Common myeloid progenitor, CD34-positive (primary cell): ENCODE results near the gene CEACAM8.

Experiments
- CTCF ChIA-PET: fragments of 350-600 bp; sonication (Branson Sonifier 250); formaldehyde crosslinking; loops from one replicate; lab custom pipeline; 2021; ENCODE audit warnings: antibody characterized with exemption; lab: Charles Lee
- POLR2A ChIA-PET: fragments of 350-600 bp; sonication (Branson Sonifier 250); formaldehyde crosslinking; loops from one replicate; lab custom pipeline; 2021; ENCODE audit warnings: antibody characterized with exemption; lab: Charles Lee
- DNase-seq, 3 donors: peaks; one replicate each; pipeline versions ENCODE4 v3.0.0 to v3.0.0-alpha.2; 2013
- H3K27ac ChIP-seq, 2 experiments: 1 replicate in 1 of 2; 2 replicates in 1 of 2; pipeline ENCODE4 v1.7.0; 2013; ENCODE audit warnings: inconsistent platforms in 2 of 2, low read length in 2 of 2, mild to moderate bottlenecking in 2 of 2, low read depth in 1 of 2, moderate library complexity in 1 of 2; ENCODE audit not compliant: severe bottlenecking in 2 of 2, insufficient read depth in 1 of 2, poor library complexity in 1 of 2
- H3K27me3 ChIP-seq, 5 experiments: replicated peaks in 2 of 5; 1 replicate in 3 of 5; 2 replicates in 2 of 5; pipeline versions ENCODE4 v1.6.1 to v1.7.0; 2013; ENCODE audit warnings: low read length in 4 of 5, mild to moderate bottlenecking in 2 of 5, moderate library complexity in 2 of 5, inconsistent platforms in 1 of 5; ENCODE audit not compliant: insufficient read depth in 5 of 5, control insufficient read depth in 4 of 5
- H3K36me3 ChIP-seq, 4 experiments: 1 replicate in 2 of 4; 2 replicates in 2 of 4; pipeline versions ENCODE4 v1.6.1 to v1.7.0; 2013; ENCODE audit warnings: low read length in 3 of 4, control low read depth in 1 of 4, mild to moderate bottlenecking in 1 of 4; ENCODE audit not compliant: control insufficient read depth in 4 of 4, insufficient read depth in 4 of 4
- H3K4me1 ChIP-seq, 4 experiments: 1 replicate in 3 of 4; 2 replicates in 1 of 4; pipeline versions ENCODE4 v1.6.1 to v1.7.1; 2013; ENCODE audit warnings: low read length in 3 of 4, mild to moderate bottlenecking in 3 of 4, control low read depth in 1 of 4, inconsistent platforms in 1 of 4, moderate library complexity in 1 of 4; ENCODE audit not compliant: control insufficient read depth in 4 of 4, insufficient read depth in 4 of 4; ENCODE audit errors: control extremely low read depth in 1 of 4
- H3K4me3 ChIP-seq, 7 experiments: 1 replicate in 4 of 7; 2 replicates in 3 of 7; pipeline versions ENCODE4 v1.5.1 to v1.7.0; 2013; ENCODE audit warnings: mild to moderate bottlenecking in 7 of 7, low read length in 6 of 7, moderate library complexity in 6 of 7, inconsistent platforms in 2 of 7, low read depth in 2 of 7, control low read depth in 1 of 7; ENCODE audit not compliant: insufficient read depth in 4 of 7, control insufficient read depth in 1 of 7; ENCODE audit errors: extremely low read depth in 1 of 7
- H3K9me3 ChIP-seq, 5 experiments: 1 replicate in 4 of 5; 2 replicates in 1 of 5; pipeline versions ENCODE4 v1.6.1 to v1.7.1; 2013; ENCODE audit warnings: low read length in 4 of 5, mild to moderate bottlenecking in 2 of 5, inconsistent platforms in 1 of 5, low read depth in 1 of 5, moderate library complexity in 1 of 5; ENCODE audit not compliant: control insufficient read depth in 4 of 5, insufficient read depth in 2 of 5; ENCODE audit errors: control extremely low read depth in 1 of 5
- WGBS: methylation state at CpG from one replicate; pipeline ENCODE4 v1.1.5; 2013; ENCODE audit not compliant: insufficient coverage; 5-methylcytosine and 5-hydroxymethylcytosine counted together

CEACAM8 gene

DNA sequence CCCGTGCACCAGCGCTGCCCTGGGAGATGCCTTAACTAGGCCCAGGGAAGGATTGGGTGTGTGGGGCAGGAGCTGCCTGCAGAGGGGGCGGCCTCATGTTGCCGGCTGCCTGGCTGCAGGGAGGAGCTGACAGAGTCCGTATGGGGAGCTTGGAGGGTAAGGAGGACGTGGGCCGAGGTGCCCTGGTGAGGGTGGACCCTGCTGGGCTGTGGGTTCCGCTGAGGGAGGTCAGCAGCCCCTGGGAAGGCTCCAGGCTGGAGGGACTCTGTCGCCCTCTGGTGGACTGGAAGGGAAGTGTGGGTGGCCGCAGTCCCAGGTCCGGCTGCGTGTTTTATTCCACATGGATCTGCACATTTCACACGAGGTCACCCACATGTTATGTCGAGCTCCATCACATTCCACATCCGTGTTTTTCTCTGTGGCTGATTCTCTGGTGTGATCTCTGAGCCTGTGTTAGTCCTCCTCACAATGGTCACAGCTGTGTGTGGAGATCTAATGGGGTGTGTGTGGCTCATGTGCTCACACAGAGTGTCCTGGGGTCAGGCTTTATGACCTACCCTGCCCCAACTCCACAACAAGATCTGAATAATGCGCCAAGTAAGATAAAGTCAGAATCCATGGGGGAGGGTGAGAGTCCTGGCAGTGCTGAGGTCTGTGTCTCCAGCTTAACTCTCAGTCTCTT is 1.8 kb upstream of the CEACAM8 start:
- 38% methylated on average over 7 of the region's 16 CpGs for WGBS
- ChIA-PET CTCF (interaction anchor here (0.7 to 4.7 kb wide), 15 partner anchors 10 to 943 kb away, joined by 3 to 27 read pairs (median 4); no protein-coding TSS in a partner anchor), POLR2A (no interaction called here)
- Histone ChIP-seq H3K27me3 (peaks cover 0 to 5% (median 0%) of the 10 kb centered on the region in 5 experiments), H3K9me3 (no peaks in the 10 kb centered on the region), H3K27ac (no peak overlapping the region), H3K4me1 (peaks cover 0 to 4% (median 0%) of the 10 kb centered on the region in 4 experiments), H3K36me3 (no peaks in the 10 kb centered on the region), H3K4me3 (no peak overlapping the region)
- DNase-seq, result peak; percentile 18 to 22 (median 20)

DNA sequence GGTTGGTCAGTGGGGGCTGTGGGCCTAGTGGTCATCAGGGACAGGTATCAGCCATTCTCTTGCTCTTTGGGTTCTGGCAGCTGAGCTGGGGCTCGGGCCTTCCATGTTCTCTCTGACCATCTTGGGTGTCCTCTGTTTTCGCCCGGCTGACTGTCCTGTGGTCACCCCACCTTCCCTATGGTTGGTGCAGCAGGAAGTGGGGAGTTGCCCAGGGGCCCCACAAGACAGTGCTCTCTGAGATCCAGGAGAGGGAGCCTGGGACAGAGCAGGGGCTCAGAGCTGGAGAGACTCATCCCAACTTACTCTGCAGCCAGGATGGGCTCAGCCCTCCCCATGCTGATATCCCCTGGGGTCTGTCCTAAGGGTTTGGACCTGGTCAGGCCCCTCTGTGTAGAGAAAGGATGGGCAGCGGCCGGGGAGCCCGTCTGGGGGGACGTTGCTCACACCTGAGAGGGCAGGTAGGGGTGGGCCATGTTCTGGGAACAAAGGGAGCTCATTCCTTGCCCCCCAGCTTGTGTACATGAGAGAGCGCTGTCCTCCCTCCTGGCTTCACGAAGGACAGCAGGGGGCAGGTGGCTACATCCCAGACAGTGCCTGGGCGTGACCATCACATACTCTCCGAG is 937 bp upstream of the CEACAM8 start:
- DNase-seq, result no peak
- WGBS, result 84% methylated on average over 6 of the region's 11 CpGs
- Histone ChIP-seq H3K27ac (no peak overlapping the region), H3K27me3 (peaks cover 0 to 3% (median 0%) of the 10 kb centered on the region in 5 experiments), H3K4me3 (no peak overlapping the region), H3K36me3 (no peaks in the 10 kb centered on the region), H3K9me3 (no peaks in the 10 kb centered on the region), H3K4me1 (peaks cover 0 to 4% (median 0%) of the 10 kb centered on the region in 4 experiments)
- ChIA-PET POLR2A (no interaction called here), CTCF (interaction anchor here (1.1 to 4.7 kb wide), 11 partner anchors 11 to 942 kb away, joined by 3 to 27 read pairs (median 8); no protein-coding TSS in a partner anchor)

DNA sequence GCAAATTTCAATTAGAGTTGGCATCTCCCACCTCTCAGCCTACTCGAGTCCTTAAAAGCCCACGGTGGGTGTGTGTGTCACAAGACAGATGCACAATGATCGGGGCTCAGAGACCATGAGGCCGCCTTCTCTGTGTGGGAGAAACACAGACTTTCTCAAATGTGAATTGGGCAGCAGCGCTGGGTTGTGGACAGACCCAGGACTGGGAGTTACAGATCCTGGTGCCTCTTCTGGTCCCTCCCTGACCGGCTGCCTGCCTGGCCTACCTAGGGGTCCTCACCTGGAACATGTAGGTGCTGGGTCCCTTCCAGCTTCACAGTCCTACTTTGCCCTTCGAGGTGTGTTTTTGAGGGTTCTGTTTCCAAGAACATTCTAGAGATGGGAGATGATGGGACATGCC is 4.9 kb downstream of the CEACAM8 start:
- no peak overlapping the region for H3K27ac ChIP-seq
- 96% methylated on average over 7 of the region's 7 CpGs for WGBS
- ChIA-PET POLR2A (no interaction called here), CTCF (no interaction called here)
- no peaks in the 10 kb centered on the region for H3K9me3 ChIP-seq
- no peaks in the 10 kb centered on the region for H3K4me1 ChIP-seq
- H3K4me3 ChIP-seq, result no peak overlapping the region
- no peaks in the 10 kb centered on the region for H3K27me3 ChIP-seq
- no peak for DNase-seq
- H3K36me3 ChIP-seq, result no peaks in the 10 kb centered on the region

DNA sequence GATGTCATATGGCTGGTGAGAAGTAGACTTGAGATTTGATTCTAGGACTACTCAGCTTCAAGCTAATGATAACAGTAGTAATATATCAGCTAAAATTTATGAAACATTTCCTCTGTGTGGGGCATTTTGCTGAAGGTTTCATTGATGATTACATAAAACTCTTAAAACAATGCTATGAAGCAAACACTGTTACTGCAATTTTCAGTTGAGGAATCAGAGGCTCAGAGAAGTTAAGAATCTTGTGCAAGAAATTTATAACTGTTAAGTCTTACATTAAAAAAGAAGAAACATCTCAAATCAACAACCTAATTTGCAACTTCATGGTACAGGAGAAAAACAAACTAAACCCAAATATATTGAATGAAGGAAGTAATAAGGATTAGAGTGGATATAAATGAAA is 10.3 kb downstream of the CEACAM8 start:
- Histone ChIP-seq H3K4me3 (no peak overlapping the region), H3K4me1 (no peaks in the 10 kb centered on the region), H3K27ac (no peak overlapping the region), H3K36me3 (no peaks in the 10 kb centered on the region), H3K27me3 (peaks cover 0 to 3% (median 0%) of the 10 kb centered on the region in 5 experiments), H3K9me3 (no peaks in the 10 kb centered on the region)
- no peak for DNase-seq
- CTCF ChIA-PET, result interaction anchor here (2.2 kb wide), 1 partner anchor 13 kb away, joined by 13 read pairs; no protein-coding TSS in a partner anchor
- POLR2A ChIA-PET, result no interaction called here

DNA sequence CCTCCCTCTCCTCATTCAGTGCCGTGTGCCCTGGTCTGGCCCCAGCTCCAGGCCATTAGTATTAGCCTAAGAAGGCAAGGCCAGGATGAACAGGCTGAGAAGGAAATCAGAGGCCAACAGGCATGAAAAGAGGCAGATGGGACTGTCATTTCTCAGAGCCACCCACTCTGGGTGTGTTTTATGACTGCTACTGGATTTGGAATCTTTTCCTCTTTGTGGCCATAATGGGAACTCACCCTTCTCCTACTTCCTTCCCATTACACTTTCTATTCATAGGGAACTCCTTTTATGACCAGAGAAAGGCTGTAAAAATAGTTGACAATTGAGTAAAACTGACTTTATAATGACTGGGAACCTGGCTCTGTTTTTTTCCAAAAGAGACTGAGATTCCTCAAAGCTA is 17.7 kb downstream of the CEACAM8 start:
- ChIA-PET CTCF (no interaction called here), POLR2A (no interaction called here)
- no peaks in the 10 kb centered on the region for H3K9me3 ChIP-seq
- no peak overlapping the region for H3K4me3 ChIP-seq
- WGBS, result no CpG with 5 or more reads among the region's 1 CpG
- H3K27ac ChIP-seq, result no peak overlapping the region
- H3K27me3 ChIP-seq, result no peaks in the 10 kb centered on the region
- no peaks in the 10 kb centered on the region for H3K4me1 ChIP-seq
- no peak for DNase-seq
- no peaks in the 10 kb centered on the region for H3K36me3 ChIP-seq

DNA sequence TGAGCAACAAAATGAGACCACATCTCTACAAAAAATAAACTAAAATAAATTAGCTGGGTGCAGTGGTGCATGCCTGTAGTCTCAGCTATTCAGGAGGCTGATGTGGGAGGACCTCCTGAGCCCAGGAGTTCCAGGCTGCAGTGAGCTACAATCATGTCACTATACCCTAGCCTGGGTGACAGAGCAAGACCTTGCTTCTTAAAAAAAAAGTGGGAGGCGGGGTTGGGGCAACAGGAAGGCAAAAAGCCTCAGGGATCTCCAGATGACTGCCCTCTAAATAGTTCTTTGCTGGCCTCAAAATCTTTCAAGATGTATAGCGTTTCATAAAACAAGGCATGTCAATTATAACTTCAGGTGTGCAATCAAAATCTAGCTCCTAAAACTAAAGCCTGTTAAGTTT is 18.5 kb downstream of the CEACAM8 start:
- CTCF ChIA-PET, result no interaction called here
- H3K27me3 ChIP-seq, result no peaks in the 10 kb centered on the region
- H3K9me3 ChIP-seq, result no peaks in the 10 kb centered on the region
- H3K36me3 ChIP-seq, result no peaks in the 10 kb centered on the region
- POLR2A ChIA-PET, result no interaction called here
- 64% methylated on average over 1 of the region's 2 CpGs for WGBS
- DNase-seq, result no peak
- H3K27ac ChIP-seq, result no peak overlapping the region
- H3K4me1 ChIP-seq, result no peaks in the 10 kb centered on the region
- no peak overlapping the region for H3K4me3 ChIP-seq

DNA sequence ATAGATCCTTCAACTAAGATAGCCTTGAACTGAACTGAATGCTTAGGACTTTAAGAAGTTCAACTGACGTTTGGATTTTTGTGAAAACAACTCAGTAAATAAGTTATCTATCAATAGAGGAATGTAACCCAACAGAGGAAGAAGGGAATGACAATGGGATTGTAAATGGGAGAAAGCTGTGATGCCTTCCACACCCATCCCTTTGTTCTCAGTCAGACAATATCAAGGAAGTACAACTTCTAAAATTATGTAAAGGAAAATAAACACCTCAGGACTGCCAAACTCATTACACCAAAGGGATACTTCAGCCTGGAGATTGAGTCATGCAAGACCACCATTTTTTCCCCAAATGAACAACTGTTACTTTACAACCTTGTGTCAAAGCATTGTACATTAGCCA is 21.1 kb downstream of the CEACAM8 start:
- Histone ChIP-seq H3K4me3 (no peak overlapping the region), H3K4me1 (peaks cover 0 to 4% (median 0%) of the 10 kb centered on the region in 4 experiments), H3K27me3 (no peaks in the 10 kb centered on the region), H3K36me3 (no peaks in the 10 kb centered on the region), H3K27ac (no peak overlapping the region), H3K9me3 (no peaks in the 10 kb centered on the region)
- ChIA-PET CTCF (interaction anchor here (1.1 kb wide), 1 partner anchor 43 kb away, joined by 4 read pairs; no protein-coding TSS in a partner anchor), POLR2A (no interaction called here)
- no CpG with 5 or more reads among the region's 1 CpG for WGBS
- no peak for DNase-seq
